ENCODE results near the gene ELFN2. TPM values are rescaled to one million over a fixed set of nuclear protein-coding genes. Genes with fewer than 3 reads are reported as not detected.

Gene ELFN2
- total RNA-seq, 1 donor from 2014 or later, result 4.6 TPM

DNA sequence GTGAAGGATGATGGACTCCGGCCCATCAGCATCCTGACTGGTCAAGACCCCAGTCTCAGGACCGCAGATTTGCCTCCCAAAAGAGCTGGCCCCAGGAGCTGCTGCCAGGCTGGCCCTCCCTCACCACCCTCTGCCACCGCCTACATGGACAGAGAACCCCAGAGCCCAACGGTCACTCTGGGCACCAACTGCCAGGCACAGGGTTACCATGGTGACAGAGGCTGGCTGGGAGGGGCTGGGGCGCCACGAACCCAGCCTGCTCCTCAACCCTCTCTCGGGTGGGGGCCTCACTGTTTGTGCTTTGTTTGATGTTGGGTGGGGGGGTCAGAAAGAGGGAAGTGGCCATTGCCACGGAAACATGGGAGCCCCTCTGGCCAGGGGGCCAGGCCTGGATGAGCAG lies 55.8 kb downstream of the ELFN2 start:
- H3K4me3 ChIP-seq (ENCODE audit: low read depth, low read length), result no peak overlapping the region
- DNase-seq (ENCODE audit: low read depth), result no peak
- no peak for TF ChIP-seq CTCF (conservative IDR thresholded peaks at IDR 0.05; ENCODE audit: low read depth, low read length)

- H3K4me3 ChIP-seq (ENCODE audit: low read depth, low read length), result no peak overlapping the region
- TF ChIP-seq CTCF (conservative IDR thresholded peaks at IDR 0.05; ENCODE audit: low read depth, low read length), result no peak
- no peak for DNase-seq (ENCODE audit: low read depth)
Observed at GRCh38 chr22:37370306-37370979, 56.8 kb downstream of the ELFN2 start.

DNA sequence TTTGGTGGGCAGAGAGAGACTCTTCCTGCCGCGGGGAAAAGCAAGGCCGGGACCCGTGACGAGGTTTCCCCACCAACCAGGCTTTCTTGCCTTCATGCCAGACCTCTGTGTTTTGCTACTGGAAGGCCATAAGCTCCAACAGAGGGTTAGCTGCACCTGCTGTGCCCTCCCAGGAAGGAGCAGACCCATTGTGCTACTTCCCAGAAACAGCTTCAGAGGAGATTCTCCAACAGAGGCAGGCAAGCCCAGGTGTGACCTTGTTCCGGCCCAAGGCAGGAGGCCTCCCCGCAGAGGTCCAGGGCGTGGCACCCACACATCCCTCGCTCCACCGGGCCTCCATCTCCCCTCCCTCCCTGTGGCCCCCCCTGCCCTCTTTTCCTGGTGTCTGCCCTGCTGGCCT lies 57.8 kb downstream of the ELFN2 start:
- no peak for TF ChIP-seq CTCF (conservative IDR thresholded peaks at IDR 0.05; ENCODE audit: low read depth, low read length)
- H3K4me3 ChIP-seq (ENCODE audit: low read depth, low read length), result no peak overlapping the region
- no peak for DNase-seq (ENCODE audit: low read depth)

GRCh38 chr22:37368058-37368457 lies 59.2 kb downstream of the ELFN2 start:
- no peak for TF ChIP-seq CTCF (conservative IDR thresholded peaks at IDR 0.05; ENCODE audit: low read depth, low read length)
- no peak overlapping the region for H3K4me3 ChIP-seq (ENCODE audit: low read depth, low read length)
- no peak for DNase-seq (ENCODE audit: low read depth)

GRCh38 chr22:37366601-37367000 lies 60.7 kb downstream of the ELFN2 start:
- TF ChIP-seq CTCF (conservative IDR thresholded peaks at IDR 0.05; ENCODE audit: low read depth, low read length), result no peak
- no peak for DNase-seq (ENCODE audit: low read depth)
- H3K4me3 ChIP-seq (ENCODE audit: low read depth, low read length), result no peak overlapping the region

- TF ChIP-seq CTCF (conservative IDR thresholded peaks at IDR 0.05; ENCODE audit: low read depth, low read length), result no peak
- DNase-seq (ENCODE audit: low read depth), result no peak
- no peak overlapping the region for H3K4me3 ChIP-seq (ENCODE audit: low read depth, low read length)
Observed at GRCh38 chr22:37365950-37366349, 61.3 kb downstream of the ELFN2 start.

Data from epithelial cell of proximal tubule (primary cell).